ENCODE data around the gene CHD2. TPM values are rescaled to one million over a fixed set of nuclear protein-coding genes. Genes with fewer than 3 reads are reported as not detected.

Gene CHD2
- total RNA-seq, 1 experiment from 2014 or later = 63.3 TPM

DNA sequence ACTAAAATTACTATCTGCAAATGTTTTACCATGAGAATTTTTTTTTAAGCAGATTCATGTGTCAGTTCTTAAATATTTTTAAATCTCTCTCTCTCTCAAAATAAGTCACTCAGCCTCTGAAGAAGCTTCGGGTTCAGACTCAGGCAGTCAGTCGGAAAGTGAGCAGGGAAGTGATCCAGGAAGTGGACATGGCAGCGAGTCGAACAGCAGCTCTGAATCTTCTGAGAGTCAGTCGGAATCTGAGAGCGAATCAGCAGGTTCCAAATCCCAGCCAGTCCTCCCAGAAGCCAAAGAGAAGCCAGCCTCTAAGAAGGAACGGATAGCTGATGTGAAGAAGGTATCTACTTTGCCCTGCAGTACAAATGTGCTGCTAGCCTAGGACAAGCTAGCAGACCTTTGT is 24.1 kb downstream of the CHD2 start:
- Histone ChIP-seq H4K5ac (ENCODE audit: insufficient read length, low read depth, low read length) (no peak overlapping the region), H3K4ac (ENCODE audit: low read depth, low read length) (no peak overlapping the region), H2BK12ac (ENCODE audit: insufficient read length, low read depth, low read length) (no peak overlapping the region), H3K4me1 (ENCODE audit: insufficient read depth, low read length) (peaks cover 6% of the 10 kb centered on the region; the same call in 1 of the 2 replicates), H3K9me3 (ENCODE audit: control insufficient read depth, low read depth, low read length) (no peaks in the 10 kb centered on the region), H3K56ac (ENCODE audit: insufficient read length, low read depth, low read length) (no peak overlapping the region), H3K79me1 (ENCODE audit: insufficient read depth, low read depth, low read length, poor library complexity, severe bottlenecking) (peaks cover 6% of the 10 kb centered on the region), H3K18ac (ENCODE audit: insufficient read length, low read depth, low read length) (no peak overlapping the region), H3T11ph (ENCODE audit: low read length) (no peak overlapping the region), H4K20me1 (ENCODE audit: control insufficient read depth, insufficient read depth, insufficient read length) (no peaks in the 10 kb centered on the region), H3K27ac (ENCODE audit: insufficient read length, low read depth, low read length) (no peak overlapping the region), H2AK5ac (ENCODE audit: insufficient read length, low read length) (no peak overlapping the region), H3K23ac (ENCODE audit: insufficient read length, low read depth, low read length) (no peak overlapping the region), H2BK15ac (ENCODE audit: low read depth, low read length) (no peak overlapping the region), H3K23me2 (ENCODE audit: insufficient read length, low read depth, low read length, poor library complexity, severe bottlenecking) (no peaks in the 10 kb centered on the region), H2BK120ac (ENCODE audit: low read depth, low read length, poor library complexity, severe bottlenecking) (no peak overlapping the region), H3K9ac (ENCODE audit: extremely low read depth, insufficient read length, low read length) (no peak overlapping the region), H3K27me3 (ENCODE audit: insufficient read depth, low read length) (no peaks in the 10 kb centered on the region), H3K4me2 (ENCODE audit: insufficient read depth, insufficient read length, low read length) (no peak overlapping the region), H3K79me2 (ENCODE audit: insufficient read depth, low read length) (peaks cover 15% of the 10 kb centered on the region; the same call in 1 of the 2 replicates), H3K14ac (ENCODE audit: insufficient read depth, low read length) (no peak overlapping the region), H2AFZ (ENCODE audit: low read length) (no peak overlapping the region), H4K8ac (replicated peaks; ENCODE audit: insufficient read length, low read depth, low read length) (no peak overlapping the region), H4K91ac (ENCODE audit: insufficient read length, low read depth, low read length) (no peak overlapping the region), H2BK5ac (ENCODE audit: insufficient read length, low read length) (no peak overlapping the region), H2BK20ac (ENCODE audit: low read depth, low read length, poor library complexity, severe bottlenecking) (no peak overlapping the region)
- Mint-ChIP-seq H3K9me3 (no peaks in the 10 kb centered on the region), H3K4me3 (no peak overlapping the region), H3K36me3 (ENCODE audit: insufficient read depth in 1 of 3, low read depth in 3 of 3) (peaks cover 46 to 69% (median 63%) of the 10 kb centered on the region in 3 experiments), H3K27me3 (ENCODE audit: low read depth) (no peaks in the 10 kb centered on the region), H3K27ac (peak overlapping the region in 2 of 3 experiments; percentile 37 to 80; a peak in 3 of 7 replicates), H3K4me1 (peaks cover 43 to 46% of the 10 kb centered on the region in 2 experiments)
- TF ChIP-seq, protein P1, sequence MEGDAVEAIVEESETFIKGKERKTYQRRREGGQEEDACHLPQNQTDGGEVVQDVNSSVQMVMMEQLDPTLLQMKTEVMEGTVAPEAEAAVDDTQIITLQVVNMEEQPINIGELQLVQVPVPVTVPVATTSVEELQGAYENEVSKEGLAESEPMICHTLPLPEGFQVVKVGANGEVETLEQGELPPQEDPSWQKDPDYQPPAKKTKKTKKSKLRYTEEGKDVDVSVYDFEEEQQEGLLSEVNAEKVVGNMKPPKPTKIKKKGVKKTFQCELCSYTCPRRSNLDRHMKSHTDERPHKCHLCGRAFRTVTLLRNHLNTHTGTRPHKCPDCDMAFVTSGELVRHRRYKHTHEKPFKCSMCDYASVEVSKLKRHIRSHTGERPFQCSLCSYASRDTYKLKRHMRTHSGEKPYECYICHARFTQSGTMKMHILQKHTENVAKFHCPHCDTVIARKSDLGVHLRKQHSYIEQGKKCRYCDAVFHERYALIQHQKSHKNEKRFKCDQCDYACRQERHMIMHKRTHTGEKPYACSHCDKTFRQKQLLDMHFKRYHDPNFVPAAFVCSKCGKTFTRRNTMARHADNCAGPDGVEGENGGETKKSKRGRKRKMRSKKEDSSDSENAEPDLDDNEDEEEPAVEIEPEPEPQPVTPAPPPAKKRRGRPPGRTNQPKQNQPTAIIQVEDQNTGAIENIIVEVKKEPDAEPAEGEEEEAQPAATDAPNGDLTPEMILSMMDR (conservative IDR thresholded peaks at IDR 0.05) = no peak
- no peak for DNase-seq
- WGBS (ENCODE audit: extremely low coverage, insufficient read length, low lambda C conversion rate) = no CpG with 5 or more reads among the region's 7 CpGs

Data from H9 (cell line).